UCSD-AML1 (cell line): Measurements from ENCODE around the gene SLC39A11.

Experiments used
- DNase-seq: peaks from one replicate; lab custom pipeline; 2025; ENCODE audit not compliant: unreplicated experiment; lab: John Stamatoyannopoulos, UW

Gene SLC39A11

DNA sequence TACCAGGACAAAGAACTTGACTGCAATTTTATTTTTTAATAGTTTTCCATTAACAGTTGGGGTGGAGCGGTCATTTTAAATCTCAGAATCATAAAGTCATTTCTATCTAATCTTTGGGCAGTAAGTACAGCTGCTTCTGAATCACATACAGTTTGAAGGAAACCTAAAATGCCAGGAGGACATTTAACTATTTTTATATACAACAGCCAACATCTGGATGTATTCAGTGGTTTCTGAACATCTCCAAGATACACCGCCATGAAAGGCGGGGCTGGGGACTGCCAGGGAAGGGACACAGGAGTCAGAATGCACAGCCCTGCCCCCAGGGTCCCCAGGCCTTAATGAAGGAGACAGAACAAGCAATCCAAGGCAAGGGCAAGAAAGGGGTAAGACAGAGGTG lies 392.3 kb downstream of the SLC39A11 start:
- DNase-seq: no peak

DNA sequence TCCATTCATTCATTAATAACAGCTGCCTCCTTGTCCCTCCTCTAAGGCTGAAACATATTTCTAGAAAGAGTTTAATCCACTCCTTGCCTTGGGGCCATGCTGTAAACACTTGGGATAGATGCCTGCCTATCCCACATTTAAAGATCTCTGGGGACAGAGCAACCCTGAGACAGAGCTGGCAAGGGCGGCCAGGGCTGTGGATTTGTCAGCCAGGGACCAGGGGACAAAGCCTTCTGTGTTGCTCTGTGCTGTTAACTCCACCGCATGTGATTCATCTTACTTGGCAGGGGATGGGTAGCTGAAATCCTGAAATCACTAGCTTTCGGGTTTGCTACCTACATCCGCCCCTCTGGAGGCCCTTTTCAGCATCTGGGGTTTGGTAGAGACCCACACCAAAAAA lies 392.9 kb downstream of the SLC39A11 start:
- DNase-seq: no peak

DNA sequence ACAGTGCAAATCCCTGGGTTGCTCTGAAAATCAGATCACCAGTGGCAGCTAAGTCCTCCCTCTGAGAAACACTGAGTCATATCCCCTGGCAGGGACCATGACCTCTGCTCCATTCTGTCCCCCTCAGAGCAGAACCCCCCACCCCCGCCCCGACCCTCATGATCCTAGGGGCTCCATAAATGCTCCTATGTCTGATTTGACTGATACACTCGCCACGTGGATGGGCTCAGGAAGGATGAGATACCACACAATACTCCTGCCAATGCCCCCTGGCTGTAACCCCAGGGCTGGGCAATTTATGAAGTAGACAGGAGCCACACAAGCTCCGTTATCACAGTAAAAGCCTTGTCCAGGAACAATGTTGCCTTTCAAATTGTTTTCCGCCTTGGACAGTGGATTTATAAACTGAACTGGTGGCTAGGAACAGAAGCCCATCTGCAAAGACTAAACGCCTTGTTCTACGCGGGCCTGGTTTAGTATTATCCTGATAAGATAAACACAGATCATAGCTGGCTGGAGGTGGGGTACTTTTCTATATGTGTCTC lies 394.8 kb downstream of the SLC39A11 start:
- no peak for DNase-seq

DNA sequence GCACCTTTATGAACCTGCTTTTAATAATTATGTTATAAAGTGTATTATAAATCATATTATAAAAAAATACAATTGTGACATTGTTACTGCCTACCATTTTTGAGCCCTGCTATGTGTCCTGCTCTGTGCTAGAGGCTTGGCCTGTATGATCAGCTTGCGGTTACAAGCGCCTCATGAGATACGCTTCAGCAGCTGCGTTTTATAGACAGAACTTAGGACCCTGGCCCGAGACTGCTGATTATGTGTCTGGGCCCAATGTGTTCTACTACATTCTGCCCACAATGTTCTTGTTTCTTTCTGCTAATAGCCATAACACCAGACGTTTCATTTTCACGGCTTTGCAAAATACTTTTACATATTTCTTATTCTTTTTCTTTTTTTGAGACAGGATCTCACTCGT lies 395.8 kb downstream of the SLC39A11 start:
- DNase-seq: no peak

DNA sequence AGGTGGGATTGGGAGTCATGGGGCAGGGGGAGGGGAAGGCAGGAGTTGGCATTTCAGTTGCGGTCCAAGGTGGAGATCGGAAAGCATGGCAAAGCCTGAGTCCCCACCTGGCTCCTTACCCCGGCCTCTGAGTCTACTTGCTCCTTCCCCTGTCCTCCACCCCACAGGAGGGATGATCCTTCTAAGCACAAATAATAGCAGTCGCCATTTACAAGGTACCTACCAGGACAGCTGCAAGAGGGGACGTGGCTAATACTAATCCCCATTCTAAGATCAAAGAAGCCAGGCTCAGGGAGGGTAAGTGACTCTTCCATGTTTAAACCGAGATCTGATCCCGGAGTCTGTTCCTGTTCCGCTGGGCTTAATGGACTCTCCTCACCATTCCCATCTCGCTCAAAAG lies 396.3 kb downstream of the SLC39A11 start:
- DNase-seq: no peak

DNA sequence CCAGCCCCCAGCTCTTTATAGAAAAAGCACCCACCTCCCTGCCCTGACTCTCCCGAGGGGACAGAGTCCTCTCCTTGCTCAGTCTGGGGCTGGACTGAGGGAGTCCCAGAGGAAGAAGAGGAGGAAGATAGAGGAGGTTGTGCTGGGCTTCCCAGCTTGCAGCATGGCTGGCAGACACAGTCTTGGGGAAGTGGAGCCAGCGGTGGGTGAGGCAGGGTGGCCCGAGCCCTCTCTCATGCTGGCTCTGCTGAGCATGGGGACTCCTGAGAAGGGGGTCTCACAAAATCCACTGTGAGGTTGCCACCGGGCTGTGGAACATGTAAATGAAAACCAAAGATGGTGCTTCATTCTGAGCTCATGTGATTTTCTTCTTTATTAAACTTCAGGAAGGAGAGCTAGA lies 398.5 kb downstream of the SLC39A11 start:
- DNase-seq: no peak

DNA sequence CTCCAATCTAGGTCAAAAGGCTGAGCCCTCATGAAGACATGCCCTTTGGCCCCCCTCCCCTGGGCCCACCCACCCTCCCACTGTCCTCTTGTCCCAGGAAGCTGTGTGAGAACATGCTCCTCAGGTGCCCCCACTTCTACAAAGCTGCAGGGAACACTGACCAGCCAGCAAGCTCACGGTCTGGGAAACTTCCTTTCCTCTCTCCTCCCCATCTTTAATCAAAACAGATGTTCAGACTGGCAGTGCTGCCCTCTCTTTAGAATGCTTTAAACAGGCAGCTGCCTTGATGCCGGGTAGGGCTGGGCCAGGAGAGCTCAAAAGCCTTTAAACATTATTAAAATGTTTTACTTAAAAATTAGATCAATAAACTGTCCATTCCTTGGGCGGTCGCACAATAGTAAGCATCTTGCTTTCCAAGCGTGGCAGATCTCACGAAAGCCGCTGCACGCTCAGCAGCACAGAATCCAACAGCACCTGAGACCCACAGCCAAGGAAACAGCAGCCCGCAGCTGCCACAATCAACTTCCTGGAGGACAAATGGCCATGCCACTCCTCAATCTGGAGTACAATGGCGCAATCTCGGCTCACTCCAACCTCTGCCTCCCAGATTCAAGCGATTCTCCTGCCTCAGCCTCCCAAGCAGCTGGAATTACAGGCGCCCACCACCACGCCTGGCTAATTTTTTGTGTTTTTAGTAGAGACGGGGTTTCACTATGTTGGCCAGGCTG lies 399.2 kb downstream of the SLC39A11 start:
- no peak for DNase-seq

DNA sequence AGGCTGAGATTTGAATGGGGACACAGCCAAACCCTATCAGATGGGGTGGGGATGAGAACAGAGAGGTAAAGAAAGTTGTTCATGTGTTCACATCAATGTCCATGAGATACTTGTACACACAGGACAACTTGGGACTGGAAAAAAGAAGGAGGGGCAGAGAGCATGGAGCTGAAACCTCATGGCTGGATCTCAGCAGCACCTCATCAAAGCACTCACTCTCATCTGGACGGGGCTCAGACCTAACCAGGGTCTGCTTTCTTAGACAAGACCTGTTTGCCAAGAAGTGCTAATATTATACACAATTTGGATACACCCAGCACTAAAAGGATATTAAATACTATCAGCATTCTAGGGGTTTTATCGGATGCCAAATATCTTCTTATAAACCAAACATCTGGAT lies 399.8 kb downstream of the SLC39A11 start:
- DNase-seq: no peak

DNA sequence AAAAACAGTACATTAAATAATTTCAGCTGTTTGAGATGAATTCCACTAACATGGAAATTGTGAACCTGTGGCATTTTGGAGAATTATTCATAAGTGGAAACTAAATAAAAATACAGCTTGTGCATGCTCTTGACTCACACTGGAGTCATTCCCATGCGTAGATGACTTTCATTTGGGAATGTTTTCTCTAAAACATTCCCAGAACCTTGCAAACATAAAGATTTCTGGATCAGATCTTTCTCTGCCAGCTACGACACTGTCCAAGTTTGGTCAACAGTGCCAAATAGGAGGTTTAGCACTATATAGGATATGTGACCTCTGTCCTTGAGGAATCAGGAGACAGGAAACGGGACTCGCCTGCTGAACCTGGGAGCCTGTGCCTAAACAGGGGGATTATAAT lies 400.9 kb downstream of the SLC39A11 start:
- DNase-seq: no peak

DNA sequence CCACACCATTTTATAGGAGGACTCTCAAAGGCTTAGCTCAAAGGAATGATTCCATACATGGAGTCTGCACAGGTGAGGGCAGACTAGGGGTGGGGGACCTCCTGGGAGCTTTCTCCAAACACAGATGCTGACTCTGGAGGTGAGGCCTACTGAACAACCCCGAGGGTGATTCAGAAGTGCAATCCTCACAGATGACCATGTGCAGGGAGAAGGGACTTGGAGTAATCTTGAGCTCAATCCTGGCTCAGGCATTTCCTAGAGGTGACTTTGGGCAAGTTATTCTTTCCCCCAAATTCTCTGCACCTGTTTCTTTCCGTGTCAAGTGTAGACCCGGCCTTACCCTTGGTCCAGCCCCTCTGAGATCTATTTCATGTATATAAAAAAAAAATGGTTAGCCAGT lies 401.5 kb downstream of the SLC39A11 start:
- no peak for DNase-seq

DNA sequence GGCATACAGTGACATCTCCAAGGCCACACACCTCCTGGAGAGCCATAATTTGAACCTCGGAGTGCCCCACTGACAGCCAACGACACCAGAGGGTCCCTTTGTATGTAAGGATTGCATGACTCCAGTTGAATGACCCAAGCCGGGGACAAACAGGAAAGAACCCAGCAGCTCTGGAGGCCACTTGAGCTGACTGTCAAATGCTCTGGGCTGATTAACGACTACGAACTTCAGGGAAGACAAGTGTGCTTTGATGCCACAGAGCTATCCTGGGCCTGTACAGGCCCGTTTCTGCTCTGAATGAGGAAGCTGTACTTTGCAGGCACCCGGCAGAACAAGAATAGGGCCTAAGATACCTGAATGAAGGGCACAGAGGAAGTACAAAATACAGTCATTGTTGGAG lies 404.6 kb downstream of the SLC39A11 start:
- DNase-seq: no peak

DNA sequence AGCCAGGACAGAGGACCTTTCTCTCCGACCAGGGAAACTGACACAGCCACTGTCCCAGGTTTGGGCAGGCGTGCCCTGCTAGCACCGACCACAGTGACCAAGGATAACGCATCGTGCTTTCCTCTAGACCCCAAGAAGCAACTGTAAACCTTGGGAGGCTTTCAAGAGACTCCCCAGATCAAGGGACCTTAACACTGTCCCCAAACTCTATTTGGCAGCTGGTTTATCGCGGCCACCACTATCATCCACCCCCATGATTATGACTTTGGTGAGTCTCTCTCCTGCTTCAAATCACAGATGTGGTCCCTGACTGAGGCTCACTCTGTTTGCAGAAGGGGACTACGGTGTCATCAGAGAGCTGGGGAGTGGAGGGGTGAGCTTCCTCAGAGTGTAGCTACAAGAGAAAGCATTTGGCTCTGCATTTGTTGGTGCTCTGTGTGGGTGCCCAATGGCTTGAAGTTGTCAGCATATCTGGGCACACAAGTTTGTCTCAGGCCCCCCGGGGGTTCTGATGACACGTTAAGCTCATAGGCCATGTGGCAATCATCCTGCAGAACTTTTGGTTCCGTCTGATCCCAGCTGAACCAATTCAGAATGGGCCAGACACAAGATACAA lies 408.0 kb downstream of the SLC39A11 start:
- no peak for DNase-seq

DNA sequence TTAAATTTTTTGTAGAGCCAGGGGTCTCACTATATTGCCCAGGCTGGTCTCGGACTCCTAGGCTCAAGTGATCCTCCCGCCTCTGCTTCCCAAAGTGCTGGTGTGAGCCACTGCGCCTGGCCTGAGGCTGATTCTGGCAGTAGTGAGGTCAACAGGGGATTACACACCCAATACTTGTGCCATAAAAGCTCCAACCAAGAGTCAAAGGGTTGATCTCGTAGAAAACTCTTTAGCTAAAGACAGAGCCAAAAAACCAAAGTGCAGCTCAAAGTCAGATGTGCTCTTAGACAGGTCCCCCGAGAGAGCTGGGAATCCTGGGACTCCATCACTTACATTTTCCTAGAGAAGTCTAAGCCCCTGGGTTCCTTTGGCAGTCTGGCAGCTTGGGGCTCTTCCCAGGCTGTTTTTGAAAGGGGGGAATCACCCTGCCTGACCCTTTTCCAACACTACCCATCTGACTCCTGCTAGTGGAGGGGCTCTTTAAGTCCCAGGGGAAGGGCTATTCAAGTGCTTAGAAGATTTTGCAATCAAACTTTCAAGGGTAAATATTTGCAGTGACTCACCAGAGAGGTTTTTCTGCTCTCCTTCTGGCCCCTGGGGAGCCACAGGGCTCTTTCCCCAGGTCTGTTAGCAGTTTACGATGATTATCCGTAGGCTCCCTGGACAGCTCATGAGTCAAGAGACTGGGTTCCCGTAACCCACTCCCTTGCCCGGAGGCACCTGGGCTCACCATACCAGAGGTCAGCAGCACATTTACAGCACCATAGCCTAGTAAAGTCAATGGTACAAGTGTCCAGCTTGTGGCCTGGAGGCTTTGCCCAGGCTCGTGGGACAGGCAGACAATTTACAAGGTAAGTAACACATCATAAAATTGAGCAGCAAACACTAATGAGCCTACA lies 408.7 kb downstream of the SLC39A11 start:
- DNase-seq: no peak

DNA sequence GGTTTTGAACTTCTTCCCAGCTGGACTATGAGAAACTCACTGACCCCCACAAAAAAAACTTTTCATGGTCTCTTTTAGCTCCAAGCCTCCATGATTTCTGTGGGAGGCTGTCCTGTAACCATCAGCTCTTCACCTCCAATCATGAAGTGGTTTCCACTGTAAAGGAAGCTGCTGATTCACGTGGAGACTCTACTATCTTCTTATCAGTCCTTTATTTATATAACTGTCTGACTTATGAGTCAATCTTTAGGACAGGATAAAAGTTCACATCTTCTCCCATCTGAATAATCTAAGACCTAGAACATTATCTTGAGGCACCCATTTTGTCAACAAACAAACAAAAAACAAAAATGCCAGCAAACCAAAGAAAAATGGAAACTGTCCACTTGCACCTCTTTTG lies 409.9 kb downstream of the SLC39A11 start:
- no peak for DNase-seq

DNA sequence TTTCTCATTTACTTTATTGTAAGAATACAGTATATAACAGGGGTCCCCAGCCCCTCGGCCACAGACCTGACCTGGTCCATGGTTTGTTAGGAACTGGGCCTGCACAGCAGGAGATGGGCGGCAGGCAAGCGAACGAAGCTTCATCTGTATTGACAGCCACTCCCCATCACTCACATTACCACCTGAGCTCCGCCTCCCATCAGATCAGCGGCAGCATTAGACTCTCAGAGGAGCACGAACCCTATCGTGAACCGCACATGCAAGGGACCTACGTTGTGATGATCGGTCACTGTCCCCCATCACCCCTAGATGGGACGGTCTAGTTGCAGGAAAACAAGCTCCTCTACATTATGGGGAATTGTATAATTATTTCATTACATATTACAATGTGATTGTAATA lies 410.6 kb downstream of the SLC39A11 start:
- no peak for DNase-seq

DNA sequence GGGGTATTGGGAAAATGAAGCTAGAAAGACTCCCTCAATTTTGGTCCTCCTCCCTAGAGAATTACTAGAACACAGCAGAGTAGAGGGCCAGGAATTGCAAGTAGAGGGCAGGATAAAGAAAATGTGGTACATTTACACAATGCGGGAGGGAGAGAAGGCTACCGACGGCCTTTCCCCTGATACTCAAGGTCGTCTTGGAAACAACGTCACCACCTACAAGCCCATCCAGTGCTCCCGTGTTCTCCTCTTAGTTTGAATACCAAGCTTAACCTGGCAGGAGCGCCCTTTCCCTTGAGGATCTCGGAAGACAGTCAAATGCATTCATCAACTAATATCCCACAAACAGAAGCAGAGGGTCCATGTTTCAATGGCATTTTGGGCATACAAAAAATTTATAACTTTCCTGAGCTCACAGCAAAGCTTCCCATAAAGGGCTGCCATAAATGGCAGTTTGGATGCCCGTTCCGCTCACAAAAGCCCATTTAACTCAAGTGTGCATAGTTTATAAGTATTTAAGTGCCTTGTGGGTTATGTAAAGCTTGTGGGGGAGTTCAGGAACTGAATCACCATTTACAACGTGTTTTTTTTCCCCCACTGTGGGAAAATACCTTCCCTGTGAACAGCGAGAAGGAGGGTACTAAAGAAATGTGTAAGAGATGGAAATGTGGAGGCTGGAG lies 414.6 kb downstream of the SLC39A11 start:
- DNase-seq: no peak

DNA sequence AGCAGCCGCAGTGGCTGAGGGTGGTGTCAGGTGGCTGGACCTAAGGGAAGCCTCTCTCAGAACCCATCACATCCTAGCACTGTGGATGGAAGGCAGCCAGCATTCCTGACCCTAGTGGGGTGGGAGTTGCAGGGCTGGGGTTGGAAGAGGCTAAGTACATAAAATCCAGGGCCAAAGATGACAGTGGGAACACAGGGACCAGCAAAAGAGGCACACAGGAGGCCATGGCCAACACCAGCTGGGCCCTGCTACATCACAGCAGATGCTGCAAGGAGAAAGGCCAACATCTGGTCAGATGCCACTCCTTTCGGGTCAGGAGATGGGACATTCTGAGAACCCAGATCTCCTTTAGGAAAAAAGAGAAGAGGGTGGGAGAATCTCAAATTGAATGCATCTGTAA lies 415.4 kb downstream of the SLC39A11 start:
- DNase-seq: no peak

DNA sequence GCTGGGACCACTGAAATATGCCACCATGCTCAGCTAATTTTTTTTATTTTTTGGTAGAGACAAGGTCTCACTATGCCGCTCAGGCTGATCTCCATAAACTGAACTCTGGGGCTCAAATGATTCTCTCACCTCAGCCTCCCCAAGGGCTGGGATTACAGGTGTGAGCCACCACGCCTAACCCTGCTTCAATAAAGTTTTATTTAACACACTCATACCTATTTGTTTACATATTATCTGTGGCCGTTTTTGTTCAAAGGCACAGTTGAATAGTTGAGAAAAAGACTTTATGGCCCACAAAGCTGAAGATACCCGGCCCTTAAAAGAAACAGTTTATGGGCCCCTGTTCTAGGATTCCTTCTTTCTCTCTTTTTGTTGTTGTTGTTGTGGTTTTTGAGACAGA lies 419.8 kb downstream of the SLC39A11 start:
- DNase-seq: no peak

DNA sequence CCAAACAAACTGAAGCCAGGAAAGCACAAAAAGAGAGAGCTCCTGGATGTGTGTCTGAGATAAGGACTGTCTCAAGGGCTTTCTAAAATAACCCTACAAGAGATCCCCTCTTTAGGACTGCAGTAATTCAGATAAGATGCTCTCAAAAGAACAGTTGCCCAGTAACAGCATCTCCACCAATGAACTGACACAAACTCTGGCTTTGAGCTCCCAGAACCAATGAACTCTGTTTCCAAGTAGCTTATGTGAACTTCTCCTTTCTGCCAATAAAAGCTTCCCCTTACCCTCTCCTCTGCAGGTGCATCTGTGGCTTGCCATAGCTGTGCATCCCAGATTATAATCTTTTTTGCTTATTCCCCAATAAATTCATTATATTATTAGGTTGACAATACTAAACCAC lies 421.5 kb downstream of the SLC39A11 start:
- DNase-seq: no peak

DNA sequence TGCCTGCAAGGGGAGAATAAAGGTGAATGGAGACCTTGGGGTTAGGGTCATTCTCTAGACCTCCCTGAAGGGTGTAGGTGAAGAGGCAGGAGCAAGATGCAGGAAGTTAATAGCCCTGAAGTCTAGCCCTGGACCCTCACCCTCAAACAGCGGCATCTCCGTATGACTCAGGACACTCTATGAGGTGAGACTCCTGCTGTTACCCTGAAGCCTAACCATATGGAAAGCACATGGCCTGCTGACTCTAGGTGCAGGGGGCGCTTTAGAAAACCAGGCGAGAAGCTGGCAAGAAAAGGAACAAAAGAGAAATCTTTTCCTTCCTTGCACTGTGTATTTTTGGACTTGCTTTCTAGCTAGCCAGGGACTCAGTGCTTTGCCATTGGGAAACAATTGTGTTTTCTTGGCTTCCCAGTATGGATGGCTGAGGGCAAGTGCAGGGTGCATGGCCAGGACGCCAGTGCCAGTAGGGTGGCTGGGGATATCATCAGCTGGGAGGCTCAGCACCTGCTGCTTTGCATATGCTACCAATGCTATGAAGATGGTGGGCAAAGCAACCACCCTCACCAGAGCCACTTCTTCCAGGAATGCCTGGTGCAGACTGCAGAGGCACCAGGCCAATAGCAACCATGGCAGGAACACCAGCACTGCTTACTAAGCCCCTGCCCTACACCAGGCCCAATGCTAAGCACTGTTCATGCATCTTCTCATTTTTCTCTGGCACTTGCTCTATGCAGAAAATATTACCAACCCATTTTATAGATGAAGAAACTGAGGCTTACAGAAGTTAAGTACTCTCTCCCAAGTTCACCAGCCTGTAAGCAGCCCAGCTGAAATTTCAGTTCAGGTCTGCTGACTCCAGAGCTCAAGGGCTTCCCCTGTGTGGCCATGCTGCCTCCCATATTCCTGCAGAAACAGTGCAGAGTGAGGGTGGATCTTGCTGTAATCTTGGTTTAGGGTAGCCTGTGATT lies 425.1 kb downstream of the SLC39A11 start:
- no peak for DNase-seq
